Measurements from ENCODE around the gene IL2RA. TPM values are rescaled to one million over a fixed set of nuclear protein-coding genes. Genes with fewer than 3 reads are reported as not detected.
A peak's percentile ranks its signal among the peaks of the same experiment; 100 is the strongest.

The IL2RA gene
- total RNA-seq, 4 donors from 2014 or later = 0.42 to 2.2 (median 0.60) TPM; not detected in 1

- no peak for DNase-seq (ENCODE audit: low spot score in 2 of 2)
- Histone ChIP-seq H3K4me1 (peaks cover 0 to 5% (median 0%) of the 10 kb centered on the region in 4 donors), H3K27ac (no peak overlapping the region), H3K9me3 (no peaks in the 10 kb centered on the region), H3K27me3 (no peaks in the 10 kb centered on the region), H3K36me3 (no peaks in the 10 kb centered on the region), H3K4me3 (no peak overlapping the region)
- 92 to 93% methylated on average over 7 of the region's 7 CpGs for WGBS, 2 donors
- TF ChIP-seq CTCF (IDR thresholded peaks at IDR 0.05) = no peak
- no peak for TF ChIP-seq POLR2A (IDR thresholded peaks at IDR 0.05)
- TF ChIP-seq EP300 (IDR thresholded peaks at IDR 0.05) = no peak
Measured at GRCh38 chr10:6064119-6064518, 2.0 kb upstream of the IL2RA start.

- no peak for DNase-seq (ENCODE audit: low spot score in 2 of 2)
- 90 to 93% methylated on average over 8 of the region's 8 CpGs for WGBS, 2 donors
Measured at GRCh38 chr10:6061056-6061455, 1.1 kb downstream of the IL2RA start.

GRCh38 chr10:6059506-6059905, 2.7 kb downstream of the IL2RA start:
- peaks cover 0 to under 1% (median 0%) of the 10 kb centered on the region in 4 donors for H3K4me1 ChIP-seq
- H3K27ac ChIP-seq = no peak overlapping the region
- no peak for DNase-seq (ENCODE audit: low spot score in 2 of 2)
- no peaks in the 10 kb centered on the region for H3K9me3 ChIP-seq
- H3K36me3 ChIP-seq = no peaks in the 10 kb centered on the region
- H3K27me3 ChIP-seq = no peaks in the 10 kb centered on the region
- TF ChIP-seq CTCF (IDR thresholded peaks at IDR 0.05) (no peak), POLR2A (IDR thresholded peaks at IDR 0.05) (no peak), EP300 (IDR thresholded peaks at IDR 0.05) (no peak)
- no peak overlapping the region for H3K4me3 ChIP-seq
- WGBS, 2 donors = 81 to 94% methylated on average over 2 of the region's 2 CpGs

More at GRCh38 chr10:6061056-6061455, 1.1 kb downstream of the IL2RA start:
- Histone ChIP-seq H3K27ac (no peak overlapping the region), H3K4me3 (peak overlapping the region in 1 of 4 donors; percentile 41), H3K27me3 (no peaks in the 10 kb centered on the region), H3K9me3 (no peaks in the 10 kb centered on the region), H3K4me1 (no peaks in the 10 kb centered on the region), H3K36me3 (no peaks in the 10 kb centered on the region)
- TF ChIP-seq POLR2A (IDR thresholded peaks at IDR 0.05) (no peak), EP300 (IDR thresholded peaks at IDR 0.05) (no peak), CTCF (IDR thresholded peaks at IDR 0.05) (no peak)

GRCh38 chr10:6058682-6059475, 3.3 kb downstream of the IL2RA start:
- Histone ChIP-seq H3K27me3 (no peaks in the 10 kb centered on the region), H3K27ac (no peak overlapping the region), H3K36me3 (no peaks in the 10 kb centered on the region), H3K4me3 (no peak overlapping the region), H3K4me1 (peaks cover 0 to 6% (median 2%) of the 10 kb centered on the region in 4 donors), H3K9me3 (no peaks in the 10 kb centered on the region)
- WGBS, 2 donors = 92 to 97% methylated on average over 3 of the region's 3 CpGs
- DNase-seq (ENCODE audit: low spot score in 2 of 2) = no peak
- TF ChIP-seq CTCF (IDR thresholded peaks at IDR 0.05) (no peak), EP300 (IDR thresholded peaks at IDR 0.05) (no peak), POLR2A (IDR thresholded peaks at IDR 0.05) (no peak)

- TF ChIP-seq POLR2A (IDR thresholded peaks at IDR 0.05) (no peak), CTCF (IDR thresholded peaks at IDR 0.05) (no peak), EP300 (IDR thresholded peaks at IDR 0.05) (no peak)
- 92 to 94% methylated on average over 5 of the region's 5 CpGs for WGBS, 2 donors
Measured at GRCh38 chr10:6056411-6057135, 5.6 kb downstream of the IL2RA start.

More at GRCh38 chr10:6056411-6057135, 5.6 kb downstream of the IL2RA start:
- Histone ChIP-seq H3K4me1 (peaks cover 0 to 26% (median 9%) of the 10 kb centered on the region in 4 donors), H3K27me3 (no peaks in the 10 kb centered on the region), H3K27ac (no peak overlapping the region), H3K4me3 (no peak overlapping the region), H3K9me3 (no peaks in the 10 kb centered on the region), H3K36me3 (no peaks in the 10 kb centered on the region)
- DNase-seq (ENCODE audit: low spot score in 2 of 2) = no peak
